Raji (cell line): Measurements from ENCODE around the gene PDE4D.

Source experiments
- POLR2A ChIP-seq: IDR thresholded peaks from 2 replicates; pipeline ENCODE4 v1.6.1; 2011; ENCODE audit warnings: low read depth, low read length, control low read depth; ENCODE audit not compliant: insufficient read depth

PDE4D gene

GRCh38 chr5:59856358-59856757, 37.2 kb downstream of the PDE4D start:
- no peak for TF ChIP-seq POLR2A

GRCh38 chr5:59850766-59851165, 42.8 kb downstream of the PDE4D start:
- no peak for TF ChIP-seq POLR2A

DNA sequence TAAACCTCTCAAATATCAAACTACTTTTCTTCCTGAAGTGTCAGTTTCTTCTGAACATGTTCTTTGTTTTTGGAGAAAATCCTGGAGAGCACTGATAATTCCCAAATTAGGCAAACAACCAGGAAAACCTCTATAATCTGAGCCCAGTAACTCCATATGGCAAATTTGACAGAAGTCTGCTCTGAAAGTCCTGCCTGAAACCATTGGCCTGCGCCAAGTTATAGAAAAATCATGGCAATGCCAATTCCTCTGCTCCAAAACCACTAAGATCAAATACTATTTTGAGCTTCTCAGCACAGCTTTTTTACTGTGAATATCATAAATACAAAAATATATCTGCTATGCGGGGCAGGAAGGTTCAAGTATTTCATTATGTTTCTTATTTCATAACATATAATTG, 45.9 kb downstream of the PDE4D start:
- TF ChIP-seq POLR2A = no peak

GRCh38 chr5:59845730-59846129, 47.8 kb downstream of the PDE4D start:
- no peak for TF ChIP-seq POLR2A

- no peak for TF ChIP-seq POLR2A
Observed at GRCh38 chr5:59843511-59844213, 49.9 kb downstream of the PDE4D start.

DNA sequence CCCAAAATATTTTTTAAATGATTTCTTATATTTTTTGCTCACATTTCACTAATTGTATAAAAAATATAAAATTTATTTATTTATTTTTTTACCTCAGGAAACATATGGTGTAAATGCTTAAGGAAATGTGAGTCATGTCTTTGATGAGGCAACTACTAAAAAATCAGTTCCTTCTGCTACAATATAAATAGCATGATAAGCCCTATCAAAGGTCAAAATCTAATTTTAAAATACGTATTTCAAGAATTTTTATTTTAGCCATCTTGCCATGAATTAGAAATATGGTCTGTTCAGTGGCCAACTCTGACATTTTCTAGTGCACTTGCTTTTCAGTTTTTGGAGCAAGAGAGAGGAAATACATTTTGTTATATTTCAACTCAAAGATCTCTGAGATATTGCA, 50.5 kb downstream of the PDE4D start:
- no peak for TF ChIP-seq POLR2A

GRCh38 chr5:59840200-59840601, 53.3 kb downstream of the PDE4D start:
- TF ChIP-seq POLR2A = no peak

- TF ChIP-seq POLR2A = no peak
Observed at GRCh38 chr5:59838989-59839388, 54.5 kb downstream of the PDE4D start.

- no peak for TF ChIP-seq POLR2A
Observed at GRCh38 chr5:59838067-59838466, 55.5 kb downstream of the PDE4D start.

DNA sequence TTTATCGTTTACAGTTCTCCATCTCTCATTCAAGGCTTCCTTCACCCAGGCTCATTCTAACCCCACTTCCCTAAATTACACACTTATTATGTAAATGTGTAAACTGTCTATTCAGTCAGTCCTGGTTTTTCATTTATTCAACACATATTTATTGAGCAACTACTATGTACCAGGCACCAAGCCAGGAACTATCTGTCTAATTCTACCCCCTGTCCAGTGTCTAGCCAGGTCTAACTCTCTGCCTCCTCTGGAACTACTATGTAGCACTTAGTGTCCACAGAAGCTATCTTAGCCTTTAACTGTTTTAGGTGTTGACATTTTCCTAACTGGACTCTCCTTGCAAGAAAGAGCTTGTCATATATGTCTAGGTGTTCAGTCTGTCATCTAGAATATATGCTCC, 56.5 kb downstream of the PDE4D start:
- TF ChIP-seq POLR2A = no peak

- TF ChIP-seq POLR2A = no peak
Observed at GRCh38 chr5:59835800-59836199, 57.7 kb downstream of the PDE4D start.

- no peak for TF ChIP-seq POLR2A
Observed at GRCh38 chr5:59833448-59833847, 60.1 kb downstream of the PDE4D start.

DNA sequence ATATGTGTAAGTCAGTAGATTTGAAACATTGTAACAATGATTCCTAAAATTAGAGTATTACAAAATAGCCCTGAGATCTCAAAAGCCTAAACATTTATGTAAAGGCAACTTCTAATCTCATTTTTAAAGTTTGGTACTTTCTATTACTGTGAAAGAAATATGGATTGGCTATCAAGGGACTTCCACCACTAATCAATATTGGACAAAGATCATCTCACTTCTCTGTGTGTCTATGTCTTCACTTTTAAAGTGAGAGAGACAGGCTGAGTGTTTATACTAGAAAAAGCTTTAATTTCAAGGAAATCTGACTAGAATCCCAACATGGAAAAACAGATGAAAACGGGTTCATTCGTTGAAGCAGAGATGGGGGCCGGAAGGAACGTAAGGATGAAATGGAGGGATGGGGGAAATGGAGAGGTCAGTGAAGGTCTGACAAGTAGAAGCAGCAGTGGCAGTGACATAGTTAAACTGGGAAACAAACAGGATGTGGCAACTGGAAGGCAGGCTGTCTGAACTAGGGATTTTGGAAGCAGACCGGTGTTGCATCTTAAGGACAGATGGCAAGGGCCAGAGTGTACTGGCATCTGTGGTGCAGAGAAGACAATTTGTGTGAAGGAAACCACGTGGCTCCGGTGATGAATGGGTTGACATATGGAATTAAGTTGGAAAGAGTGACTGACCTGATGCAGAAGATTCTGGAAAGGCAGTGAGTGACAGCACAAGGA, 60.8 kb downstream of the PDE4D start:
- no peak for TF ChIP-seq POLR2A

GRCh38 chr5:59831326-59832010, 62.1 kb downstream of the PDE4D start:
- TF ChIP-seq POLR2A = no peak

DNA sequence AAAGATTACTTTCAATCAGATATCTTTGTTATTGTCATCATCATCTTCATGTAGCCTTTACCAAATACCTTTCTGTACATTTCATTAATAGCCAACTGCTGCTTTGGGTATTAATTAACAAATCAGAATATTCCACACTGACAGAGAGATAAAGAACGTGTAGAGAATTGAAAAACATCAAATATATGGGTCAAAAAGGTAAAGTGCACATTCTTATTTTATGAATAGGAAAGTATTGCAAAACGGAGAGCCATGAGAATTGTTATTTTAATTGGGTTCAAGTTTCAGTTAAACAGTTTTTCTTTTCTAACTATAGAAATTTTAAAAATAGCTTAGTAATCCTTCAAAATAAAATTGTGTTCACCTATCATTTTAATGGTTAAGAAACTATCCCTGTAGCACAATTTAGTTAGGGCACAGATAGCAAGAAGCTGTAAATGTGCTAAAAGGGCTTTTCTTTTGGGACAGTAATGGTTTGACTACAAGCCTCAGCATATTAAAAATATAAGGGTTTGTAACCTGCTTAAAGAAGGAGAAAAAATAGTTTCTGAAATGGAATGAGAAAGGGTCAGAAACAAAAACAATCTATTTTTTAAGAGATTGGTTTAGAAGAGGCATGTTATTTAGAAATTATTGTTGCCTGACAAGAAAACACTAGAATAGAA, 62.9 kb downstream of the PDE4D start:
- TF ChIP-seq POLR2A = no peak
